ENCODE measurements around the gene TDRD15. TPM values are rescaled to one million over a fixed set of nuclear protein-coding genes. Genes with fewer than 3 reads are reported as not detected.
"Not testable (repeated sequence)": the region's sequence is repeated elsewhere in the genome, so short reads cannot be mapped to it uniquely, and the experiment has no call there.

TDRD15 gene
- polyA plus RNA-seq, 1 experiment, result not detected

- CTCF ChIA-PET, result interaction anchor here (0.9 kb wide), 1 partner anchor 18 kb away, joined by 3 read pairs; no protein-coding TSS in a partner anchor
- Histone ChIP-seq H3K36me3 (ENCODE audit: control insufficient read depth, insufficient read depth, low read length) (no peaks in the 10 kb centered on the region), H3K4me3 (ENCODE audit: low read depth, low read length) (no peak overlapping the region), H3K27me3 (ENCODE audit: control insufficient read depth, insufficient read depth, low read length) (no peaks in the 10 kb centered on the region)
- POLR2A ChIA-PET, result no interaction called here
- DNase-seq (ENCODE audit: low read depth), result no peak
- no peak for TF ChIP-seq CTCF (IDR thresholded peaks at IDR 0.05; ENCODE audit: insufficient read depth, low read depth, low read length)
These were observed 24.4 kb upstream of the TDRD15 start for GRCh38 chr2:21099281-21099907.

GRCh38 chr2:21101514-21102155 is 22.1 kb upstream of the TDRD15 start:
- CTCF ChIA-PET, result interaction anchor here (0.6 kb wide), 1 partner anchor 38 kb away, joined by 3 read pairs; no protein-coding TSS in a partner anchor
- H3K4me3 ChIP-seq (ENCODE audit: low read depth, low read length); POLR2A ChIA-PET; H3K27me3 ChIP-seq (ENCODE audit: control insufficient read depth, insufficient read depth, low read length); H3K36me3 ChIP-seq (ENCODE audit: control insufficient read depth, insufficient read depth, low read length); DNase-seq (ENCODE audit: low read depth): not testable (repeated sequence)

GRCh38 chr2:21102356-21102755 is 21.4 kb upstream of the TDRD15 start:
- no peaks in the 10 kb centered on the region for H3K36me3 ChIP-seq (ENCODE audit: control insufficient read depth, insufficient read depth, low read length)
- H3K4me3 ChIP-seq (ENCODE audit: low read depth, low read length), result no peak overlapping the region
- DNase-seq (ENCODE audit: low read depth), result no peak
- ChIA-PET CTCF (interaction anchor here (0.7 to 1.0 kb wide), 2 partner anchors 10 to 18 kb away, joined by 3 to 4 read pairs; no protein-coding TSS in a partner anchor), POLR2A (no interaction called here)
- no peaks in the 10 kb centered on the region for H3K27me3 ChIP-seq (ENCODE audit: control insufficient read depth, insufficient read depth, low read length)
- no peak for TF ChIP-seq CTCF (IDR thresholded peaks at IDR 0.05; ENCODE audit: insufficient read depth, low read depth, low read length)

GRCh38 chr2:21103274-21103891 is 20.4 kb upstream of the TDRD15 start:
- ChIA-PET POLR2A (no interaction called here), CTCF (interaction anchor here (0.7 to 1.0 kb wide), 2 partner anchors 9 to 17 kb away, joined by 3 to 4 read pairs; no protein-coding TSS in a partner anchor)
- no peaks in the 10 kb centered on the region for H3K27me3 ChIP-seq (ENCODE audit: control insufficient read depth, insufficient read depth, low read length)

GRCh38 chr2:21104030-21104660 is 19.6 kb upstream of the TDRD15 start:
- no peak overlapping the region for H3K4me3 ChIP-seq (ENCODE audit: low read depth, low read length)
- CTCF ChIA-PET, result no interaction called here

More at GRCh38 chr2:21103274-21103891, 20.4 kb upstream of the TDRD15 start:
- DNase-seq (ENCODE audit: low read depth), result no peak
- H3K4me3 ChIP-seq (ENCODE audit: low read depth, low read length), result no peak overlapping the region
- TF ChIP-seq CTCF (IDR thresholded peaks at IDR 0.05; ENCODE audit: insufficient read depth, low read depth, low read length), result no peak
- no peaks in the 10 kb centered on the region for H3K36me3 ChIP-seq (ENCODE audit: control insufficient read depth, insufficient read depth, low read length)

More at GRCh38 chr2:21104030-21104660, 19.6 kb upstream of the TDRD15 start:
- H3K27me3 ChIP-seq (ENCODE audit: control insufficient read depth, insufficient read depth, low read length), result no peaks in the 10 kb centered on the region
- no peak for DNase-seq (ENCODE audit: low read depth)
- no peak for TF ChIP-seq CTCF (IDR thresholded peaks at IDR 0.05; ENCODE audit: insufficient read depth, low read depth, low read length)
- H3K36me3 ChIP-seq (ENCODE audit: control insufficient read depth, insufficient read depth, low read length), result no peaks in the 10 kb centered on the region
- POLR2A ChIA-PET, result no interaction called here
